ENCODE measurements around the gene MUC2. TPM values are rescaled to one million over a fixed set of nuclear protein-coding genes. Genes with fewer than 3 reads are reported as not detected.

Gene MUC2
- total RNA-seq, 1 donor from 2014 or later, result not detected

DNA sequence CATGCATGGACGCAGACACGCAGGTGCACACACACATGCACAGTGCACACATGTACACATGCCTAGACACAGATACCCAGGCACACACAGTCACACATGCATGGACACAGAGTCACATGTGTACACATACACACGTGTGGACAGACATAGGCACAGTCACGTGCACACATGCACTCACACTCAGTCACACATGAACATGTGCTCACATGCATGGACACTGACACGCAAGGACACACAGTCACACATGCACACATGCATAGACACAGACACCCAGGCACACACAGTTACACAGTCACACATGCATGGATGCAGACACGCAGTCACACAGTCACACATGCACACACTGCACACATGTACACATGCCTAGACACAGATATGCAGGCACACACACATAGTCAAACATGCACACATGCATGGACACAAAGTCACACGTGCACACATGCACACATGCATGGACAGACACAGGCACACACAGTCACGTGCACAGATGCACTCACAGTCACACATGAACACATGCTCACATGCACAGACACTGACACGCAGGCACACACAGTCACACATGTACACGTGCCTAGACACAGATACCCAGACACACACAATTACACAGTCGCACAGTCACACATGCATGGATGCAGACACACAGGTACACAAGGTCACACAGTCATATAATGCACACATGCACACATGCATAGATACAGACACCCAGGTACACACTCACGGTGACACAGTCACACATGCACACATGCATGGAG is 16.8 kb downstream of the MUC2 start:
- Histone ChIP-seq H3K9me3 (ENCODE audit: insufficient read depth, low read depth, low read length) (peaks cover 9% of the 10 kb centered on the region), H3K4me2 (ENCODE audit: low read length) (no peak overlapping the region), H3K27ac (ENCODE audit: low read depth, low read length) (no peak overlapping the region), H3K4me3 (ENCODE audit: insufficient read depth, low read depth, low read length) (no peak overlapping the region), H4K20me1 (ENCODE audit: insufficient read depth, low read length) (no peaks in the 10 kb centered on the region), H2AFZ (ENCODE audit: low read depth, low read length) (no peak overlapping the region), H3K9ac (ENCODE audit: low read length) (no peak overlapping the region), H3K27me3 (ENCODE audit: insufficient read depth, low read length) (no peaks in the 10 kb centered on the region), H3K4me1 (ENCODE audit: insufficient read depth, low read length) (no peaks in the 10 kb centered on the region), H3K79me2 (ENCODE audit: insufficient read depth, low read length) (no peaks in the 10 kb centered on the region), H3K36me3 (ENCODE audit: insufficient read depth, low read length) (no peaks in the 10 kb centered on the region)
- Mint-ChIP-seq H3K27ac (ENCODE audit: unreplicated experiment) (no peak overlapping the region), H3K4me3 (ENCODE audit: unreplicated experiment) (no peak overlapping the region), H3K27me3 (ENCODE audit: low read depth, unreplicated experiment) (peaks cover 15% of the 10 kb centered on the region), H3K4me1 (ENCODE audit: low read depth, unreplicated experiment) (no peaks in the 10 kb centered on the region), H3K36me3 (ENCODE audit: low read depth, unreplicated experiment) (no peaks in the 10 kb centered on the region), H3K9me3 (ENCODE audit: unreplicated experiment) (no peaks in the 10 kb centered on the region)
- no peak for DNase-seq (ENCODE audit: low read depth)
- no peak for FAIRE-seq
- no peak for TF ChIP-seq EZH2 (IDR thresholded peaks at IDR 0.05; ENCODE audit: insufficient read depth, low read length)
- TF ChIP-seq, protein P1, sequence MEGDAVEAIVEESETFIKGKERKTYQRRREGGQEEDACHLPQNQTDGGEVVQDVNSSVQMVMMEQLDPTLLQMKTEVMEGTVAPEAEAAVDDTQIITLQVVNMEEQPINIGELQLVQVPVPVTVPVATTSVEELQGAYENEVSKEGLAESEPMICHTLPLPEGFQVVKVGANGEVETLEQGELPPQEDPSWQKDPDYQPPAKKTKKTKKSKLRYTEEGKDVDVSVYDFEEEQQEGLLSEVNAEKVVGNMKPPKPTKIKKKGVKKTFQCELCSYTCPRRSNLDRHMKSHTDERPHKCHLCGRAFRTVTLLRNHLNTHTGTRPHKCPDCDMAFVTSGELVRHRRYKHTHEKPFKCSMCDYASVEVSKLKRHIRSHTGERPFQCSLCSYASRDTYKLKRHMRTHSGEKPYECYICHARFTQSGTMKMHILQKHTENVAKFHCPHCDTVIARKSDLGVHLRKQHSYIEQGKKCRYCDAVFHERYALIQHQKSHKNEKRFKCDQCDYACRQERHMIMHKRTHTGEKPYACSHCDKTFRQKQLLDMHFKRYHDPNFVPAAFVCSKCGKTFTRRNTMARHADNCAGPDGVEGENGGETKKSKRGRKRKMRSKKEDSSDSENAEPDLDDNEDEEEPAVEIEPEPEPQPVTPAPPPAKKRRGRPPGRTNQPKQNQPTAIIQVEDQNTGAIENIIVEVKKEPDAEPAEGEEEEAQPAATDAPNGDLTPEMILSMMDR (IDR thresholded peaks at IDR 0.05; ENCODE audit: insufficient read depth, low read depth, low read length), result no peak

DNA sequence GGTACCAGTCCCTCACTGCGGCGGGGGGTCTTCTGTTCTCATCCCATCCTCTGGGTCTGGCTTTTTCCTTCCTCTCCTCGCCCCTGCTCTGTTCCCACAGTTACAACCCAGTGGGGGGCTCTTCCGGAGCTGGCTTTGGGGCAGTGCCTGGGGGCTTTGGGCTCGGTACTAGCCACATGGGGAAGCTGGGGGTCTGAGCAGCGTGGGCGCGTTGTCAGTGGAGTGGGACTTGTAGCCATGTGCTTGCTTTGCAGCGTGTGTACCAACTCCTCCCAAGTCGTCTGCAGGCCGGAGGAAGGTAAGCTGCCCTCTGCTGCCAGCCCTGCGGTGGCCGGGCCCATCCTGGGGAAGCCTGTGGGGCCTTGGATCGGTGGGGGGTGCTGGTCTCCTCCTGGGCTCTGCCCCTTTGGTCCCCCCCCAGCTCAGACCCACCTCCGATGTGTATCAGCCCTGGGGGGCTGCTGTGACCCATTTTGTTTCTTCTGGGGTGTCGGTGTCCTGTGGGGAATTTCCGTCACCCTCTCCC is 17.5 kb downstream of the MUC2 start:
- no peak overlapping the region for H3K9ac ChIP-seq (ENCODE audit: low read length)
- DNase-seq (ENCODE audit: low read depth) (no peak), FAIRE-seq (no peak)
- H3K79me2 ChIP-seq (ENCODE audit: insufficient read depth, low read length), result no peaks in the 10 kb centered on the region
- H3K4me1 Mint-ChIP-seq (ENCODE audit: low read depth, unreplicated experiment), result no peaks in the 10 kb centered on the region
- no peak overlapping the region for H3K27ac Mint-ChIP-seq (ENCODE audit: unreplicated experiment)
- peaks cover 15% of the 10 kb centered on the region for H3K27me3 Mint-ChIP-seq (ENCODE audit: low read depth, unreplicated experiment)
- H3K9me3 Mint-ChIP-seq (ENCODE audit: unreplicated experiment), result no peaks in the 10 kb centered on the region
- H3K4me2 ChIP-seq (ENCODE audit: low read length), result no peak overlapping the region
- H3K4me3 ChIP-seq (ENCODE audit: insufficient read depth, low read depth, low read length), result no peak overlapping the region
- H3K9me3 ChIP-seq (ENCODE audit: insufficient read depth, low read depth, low read length), result peaks cover 9% of the 10 kb centered on the region
- H4K20me1 ChIP-seq (ENCODE audit: insufficient read depth, low read length), result no peaks in the 10 kb centered on the region
- no peak overlapping the region for H3K27ac ChIP-seq (ENCODE audit: low read depth, low read length)
- H3K36me3 Mint-ChIP-seq (ENCODE audit: low read depth, unreplicated experiment), result no peaks in the 10 kb centered on the region
- no peaks in the 10 kb centered on the region for H3K27me3 ChIP-seq (ENCODE audit: insufficient read depth, low read length)
- H3K4me3 Mint-ChIP-seq (ENCODE audit: unreplicated experiment), result no peak overlapping the region
- H3K4me1 ChIP-seq (ENCODE audit: insufficient read depth, low read length), result no peaks in the 10 kb centered on the region
- no peaks in the 10 kb centered on the region for H3K36me3 ChIP-seq (ENCODE audit: insufficient read depth, low read length)
- no peak for TF ChIP-seq EZH2 (IDR thresholded peaks at IDR 0.05; ENCODE audit: insufficient read depth, low read length)
- TF ChIP-seq, protein P1 (IDR thresholded peaks at IDR 0.05; ENCODE audit: insufficient read depth, low read depth, low read length), result no peak
- no peak overlapping the region for H2AFZ ChIP-seq (ENCODE audit: low read depth, low read length)

DNA sequence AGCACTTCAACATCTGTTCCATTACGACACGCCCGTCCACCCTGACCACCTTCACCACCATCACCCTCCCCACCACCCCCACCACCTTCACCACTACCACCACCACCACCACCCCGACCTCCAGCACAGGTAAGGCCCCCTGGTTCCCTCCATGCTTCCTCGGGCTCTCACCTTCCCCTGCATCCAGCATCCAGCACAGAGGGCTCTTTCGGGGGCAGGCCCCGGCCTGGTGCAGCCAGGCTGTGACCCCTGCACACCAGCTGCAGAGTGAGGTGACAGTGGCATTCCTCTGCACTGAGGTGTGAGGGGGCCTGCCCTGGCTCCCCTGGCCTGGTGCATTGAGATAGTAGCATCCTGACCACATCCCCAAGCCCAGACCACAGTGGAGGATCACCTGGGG is 18.2 kb downstream of the MUC2 start:
- H3K27me3 Mint-ChIP-seq (ENCODE audit: low read depth, unreplicated experiment), result peaks cover 15% of the 10 kb centered on the region
- Histone ChIP-seq H3K4me2 (ENCODE audit: low read length) (no peak overlapping the region), H3K4me3 (ENCODE audit: insufficient read depth, low read depth, low read length) (no peak overlapping the region), H3K27me3 (ENCODE audit: insufficient read depth, low read length) (no peaks in the 10 kb centered on the region), H3K27ac (ENCODE audit: low read depth, low read length) (no peak overlapping the region), H4K20me1 (ENCODE audit: insufficient read depth, low read length) (no peaks in the 10 kb centered on the region), H3K79me2 (ENCODE audit: insufficient read depth, low read length) (no peaks in the 10 kb centered on the region), H2AFZ (ENCODE audit: low read depth, low read length) (no peak overlapping the region), H3K9me3 (ENCODE audit: insufficient read depth, low read depth, low read length) (peaks cover 9% of the 10 kb centered on the region), H3K36me3 (ENCODE audit: insufficient read depth, low read length) (no peaks in the 10 kb centered on the region), H3K4me1 (ENCODE audit: insufficient read depth, low read length) (no peaks in the 10 kb centered on the region), H3K9ac (ENCODE audit: low read length) (no peak overlapping the region)
- no peaks in the 10 kb centered on the region for H3K4me1 Mint-ChIP-seq (ENCODE audit: low read depth, unreplicated experiment)
- H3K36me3 Mint-ChIP-seq (ENCODE audit: low read depth, unreplicated experiment), result no peaks in the 10 kb centered on the region
- no peaks in the 10 kb centered on the region for H3K9me3 Mint-ChIP-seq (ENCODE audit: unreplicated experiment)
- no peak overlapping the region for H3K4me3 Mint-ChIP-seq (ENCODE audit: unreplicated experiment)
- no peak for TF ChIP-seq EZH2 (IDR thresholded peaks at IDR 0.05; ENCODE audit: insufficient read depth, low read length)
- TF ChIP-seq, protein P1 (IDR thresholded peaks at IDR 0.05; ENCODE audit: insufficient read depth, low read depth, low read length), result no peak
- no peak for FAIRE-seq
- DNase-seq (ENCODE audit: low read depth), result no peak
- no peak overlapping the region for H3K27ac Mint-ChIP-seq (ENCODE audit: unreplicated experiment)

Data from astrocyte (in vitro differentiated cells and primary cell).